ENCODE measurements around the gene ENPP6.

The ENPP6 gene

DNA sequence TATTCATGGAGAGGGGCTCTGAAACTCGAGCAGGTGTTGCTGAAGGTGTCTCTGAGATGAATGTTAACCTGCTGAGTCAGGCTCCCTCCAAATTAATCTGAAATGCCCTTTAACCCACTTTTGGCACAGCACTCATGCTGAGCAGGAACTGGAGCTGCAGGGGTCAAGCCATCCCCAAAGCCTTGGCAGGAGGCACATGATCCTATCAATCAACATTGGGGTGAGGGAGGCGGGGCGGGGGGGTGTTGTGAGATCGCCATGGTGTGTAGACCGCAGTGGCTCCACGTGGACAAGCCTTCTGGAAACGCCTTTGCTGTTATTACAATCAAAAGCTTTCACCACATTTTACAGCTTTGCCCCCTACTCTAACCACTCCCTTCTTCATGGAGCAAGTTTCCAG, 16.5 kb downstream of the ENPP6 start:
- TF ChIP-seq, protein P1, sequence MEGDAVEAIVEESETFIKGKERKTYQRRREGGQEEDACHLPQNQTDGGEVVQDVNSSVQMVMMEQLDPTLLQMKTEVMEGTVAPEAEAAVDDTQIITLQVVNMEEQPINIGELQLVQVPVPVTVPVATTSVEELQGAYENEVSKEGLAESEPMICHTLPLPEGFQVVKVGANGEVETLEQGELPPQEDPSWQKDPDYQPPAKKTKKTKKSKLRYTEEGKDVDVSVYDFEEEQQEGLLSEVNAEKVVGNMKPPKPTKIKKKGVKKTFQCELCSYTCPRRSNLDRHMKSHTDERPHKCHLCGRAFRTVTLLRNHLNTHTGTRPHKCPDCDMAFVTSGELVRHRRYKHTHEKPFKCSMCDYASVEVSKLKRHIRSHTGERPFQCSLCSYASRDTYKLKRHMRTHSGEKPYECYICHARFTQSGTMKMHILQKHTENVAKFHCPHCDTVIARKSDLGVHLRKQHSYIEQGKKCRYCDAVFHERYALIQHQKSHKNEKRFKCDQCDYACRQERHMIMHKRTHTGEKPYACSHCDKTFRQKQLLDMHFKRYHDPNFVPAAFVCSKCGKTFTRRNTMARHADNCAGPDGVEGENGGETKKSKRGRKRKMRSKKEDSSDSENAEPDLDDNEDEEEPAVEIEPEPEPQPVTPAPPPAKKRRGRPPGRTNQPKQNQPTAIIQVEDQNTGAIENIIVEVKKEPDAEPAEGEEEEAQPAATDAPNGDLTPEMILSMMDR (IDR thresholded peaks at IDR 0.05; ENCODE audit: insufficient read depth, low read depth, low read length, missing control alignments) = no peak
- DNase-seq (ENCODE audit: low read depth) = no peak
- no peak overlapping the region for H3K4me3 ChIP-seq (ENCODE audit: low read depth, low read length)

DNA sequence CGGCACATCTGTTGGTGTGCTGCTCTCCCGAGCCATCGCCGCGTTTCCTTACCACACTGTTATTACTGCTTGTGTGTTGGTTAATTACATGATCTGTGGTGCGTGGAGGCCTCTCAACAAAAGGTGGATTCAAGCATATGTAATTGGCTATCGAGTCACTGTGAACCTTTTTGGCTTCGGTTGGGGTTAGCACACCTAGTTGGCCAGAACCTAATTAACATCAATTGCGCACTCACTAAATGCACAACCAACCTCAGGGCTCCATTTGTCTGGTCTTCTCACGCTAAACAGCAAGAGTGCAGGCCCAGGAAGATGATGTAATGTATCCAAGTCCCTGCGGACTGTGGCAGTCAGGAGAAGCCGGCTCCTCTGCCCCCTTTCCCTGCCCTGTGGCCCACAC, 17.4 kb downstream of the ENPP6 start:
- no peak for DNase-seq (ENCODE audit: low read depth)
- H3K4me3 ChIP-seq (ENCODE audit: low read depth, low read length) = no peak overlapping the region
- TF ChIP-seq, protein P1 (IDR thresholded peaks at IDR 0.05; ENCODE audit: insufficient read depth, low read depth, low read length, missing control alignments) = no peak

DNA sequence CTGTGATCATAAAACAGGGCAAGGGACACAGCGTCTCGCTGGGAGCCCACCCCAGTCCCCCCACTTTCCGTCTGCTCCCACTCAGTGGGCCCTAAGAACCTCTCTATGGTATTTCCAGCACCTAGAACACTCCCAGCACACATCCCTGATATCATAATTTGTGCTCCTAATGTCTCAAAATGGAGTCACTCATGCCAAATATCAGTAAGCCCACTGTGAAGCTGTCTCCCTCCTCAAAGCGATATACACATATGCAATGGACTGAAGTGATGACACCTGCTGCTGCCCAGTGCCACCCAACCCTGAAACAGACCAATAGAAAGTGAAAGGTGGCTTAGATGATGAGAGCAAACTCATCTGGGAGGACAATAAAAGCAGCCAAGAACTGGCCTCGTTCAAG, 17.9 kb downstream of the ENPP6 start:
- no peak for DNase-seq (ENCODE audit: low read depth)
- H3K4me3 ChIP-seq (ENCODE audit: low read depth, low read length) = no peak overlapping the region
- TF ChIP-seq, protein P1 (IDR thresholded peaks at IDR 0.05; ENCODE audit: insufficient read depth, low read depth, low read length, missing control alignments) = no peak

DNA sequence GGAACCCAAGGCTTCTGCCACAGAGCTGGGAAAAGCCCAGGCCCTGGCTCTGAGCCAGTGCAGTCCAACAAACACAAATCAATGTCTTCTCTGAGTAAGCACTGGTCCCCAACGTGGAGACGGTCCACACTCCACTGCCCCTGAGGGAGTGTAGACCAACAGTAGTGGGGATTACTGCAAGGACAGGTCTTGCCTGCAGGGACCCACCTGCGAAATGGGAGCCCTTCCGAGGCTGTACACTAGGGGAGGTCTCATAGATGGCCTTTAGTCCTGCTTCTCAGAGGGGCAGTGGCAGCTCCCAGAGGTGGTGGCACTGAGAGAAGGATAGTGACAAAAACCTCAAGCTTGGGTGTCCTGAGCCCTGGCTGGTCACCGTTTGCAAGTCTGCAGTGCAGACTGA, 19.5 kb downstream of the ENPP6 start:
- TF ChIP-seq, protein P1 (IDR thresholded peaks at IDR 0.05; ENCODE audit: insufficient read depth, low read depth, low read length, missing control alignments) = no peak
- DNase-seq (ENCODE audit: low read depth) = no peak
- no peak overlapping the region for H3K4me3 ChIP-seq (ENCODE audit: low read depth, low read length)

DNA sequence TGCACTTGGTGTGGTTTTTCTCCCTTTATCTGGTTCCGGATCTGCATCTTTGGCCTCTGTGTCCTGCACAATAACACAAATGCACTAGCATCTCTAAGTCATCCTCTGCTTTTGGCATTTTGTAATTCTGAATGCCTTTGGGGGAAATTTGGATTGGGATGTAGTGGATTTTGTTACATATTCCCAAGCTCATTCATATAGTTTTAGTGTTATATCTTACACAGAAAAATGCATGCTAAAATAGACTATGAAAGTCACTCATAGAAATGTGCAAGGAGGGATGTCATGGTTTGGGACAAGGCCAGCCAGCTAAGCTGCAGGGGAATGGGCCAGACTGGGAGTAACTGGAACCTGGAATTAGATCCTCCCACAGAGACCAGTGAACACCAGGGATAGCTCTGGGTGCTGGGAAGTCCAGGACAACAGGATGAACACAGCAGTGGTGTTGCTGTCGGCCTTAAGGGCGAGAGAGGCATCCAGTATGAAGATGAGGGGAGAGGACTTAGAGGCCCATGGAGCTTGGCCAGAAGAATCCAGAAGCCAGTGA, 20.1 kb downstream of the ENPP6 start:
- no peak for DNase-seq (ENCODE audit: low read depth)
- TF ChIP-seq, protein P1 (IDR thresholded peaks at IDR 0.05; ENCODE audit: insufficient read depth, low read depth, low read length, missing control alignments) = no peak
- no peak overlapping the region for H3K4me3 ChIP-seq (ENCODE audit: low read depth, low read length)

DNA sequence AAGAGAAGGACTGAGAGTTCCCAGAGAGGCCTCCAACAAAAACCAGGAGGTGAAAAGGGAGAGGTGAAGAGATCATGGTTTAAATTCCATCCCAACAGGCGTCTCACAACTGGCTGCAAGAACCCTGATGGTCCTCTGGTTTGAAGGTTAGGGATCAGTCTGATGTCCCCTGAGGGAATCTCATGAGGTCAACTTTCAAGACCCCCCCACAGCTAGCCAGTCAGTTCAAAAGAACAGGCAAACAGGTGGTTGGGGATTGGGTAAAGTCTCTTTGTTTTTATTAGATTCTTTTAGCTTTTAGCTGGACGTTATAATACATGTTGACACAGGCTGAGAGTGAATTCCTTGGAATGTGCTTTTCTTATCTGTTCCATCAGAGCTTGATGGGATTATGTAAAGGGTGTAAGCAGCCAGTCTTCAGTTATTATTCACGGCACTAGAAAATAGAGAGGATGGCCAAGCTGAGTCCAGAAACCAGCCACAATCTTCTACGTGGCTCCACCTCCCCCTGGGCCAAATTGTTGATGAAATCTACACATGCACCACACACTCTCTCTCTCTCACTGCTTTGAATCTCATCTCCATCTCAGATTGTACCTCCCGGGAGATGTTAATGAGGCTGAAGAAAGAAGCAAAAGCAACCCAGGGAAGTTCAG, 20.8 kb downstream of the ENPP6 start:
- no peak for DNase-seq (ENCODE audit: low read depth)
- no peak overlapping the region for H3K4me3 ChIP-seq (ENCODE audit: low read depth, low read length)
- TF ChIP-seq, protein P1 (IDR thresholded peaks at IDR 0.05; ENCODE audit: insufficient read depth, low read depth, low read length, missing control alignments) = no peak
